ENCODE measurements around the gene NKAIN2. TPM values are rescaled to one million over a fixed set of nuclear protein-coding genes. Genes with fewer than 3 reads are reported as not detected.

NKAIN2 gene
- total and polyA plus RNA-seq, 9 of the 15 experiments (the other 6 are each of a cell fraction or from before 2014, with no cell fraction given) = not detected

DNA sequence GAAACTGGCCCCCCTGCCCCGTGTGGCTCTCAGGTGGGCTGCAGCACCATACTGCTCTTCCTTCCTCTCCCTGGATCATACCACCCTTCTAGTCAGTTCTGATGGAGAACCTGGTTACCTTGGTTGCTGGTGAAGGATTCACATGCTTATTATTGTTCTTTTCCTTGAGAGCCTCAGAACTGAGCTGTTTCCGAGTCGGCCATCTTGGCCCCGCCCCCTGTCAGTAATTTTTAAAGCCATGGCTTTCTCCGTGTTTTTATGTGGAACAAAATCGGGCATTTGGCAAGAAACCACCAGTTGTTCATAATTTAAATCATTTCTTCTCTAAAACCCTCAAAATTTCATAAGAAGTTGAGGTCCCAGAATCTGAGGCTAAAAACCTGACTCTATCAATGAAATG is 493.8 kb downstream of the NKAIN2 start:
- TF ChIP-seq, protein P1, sequence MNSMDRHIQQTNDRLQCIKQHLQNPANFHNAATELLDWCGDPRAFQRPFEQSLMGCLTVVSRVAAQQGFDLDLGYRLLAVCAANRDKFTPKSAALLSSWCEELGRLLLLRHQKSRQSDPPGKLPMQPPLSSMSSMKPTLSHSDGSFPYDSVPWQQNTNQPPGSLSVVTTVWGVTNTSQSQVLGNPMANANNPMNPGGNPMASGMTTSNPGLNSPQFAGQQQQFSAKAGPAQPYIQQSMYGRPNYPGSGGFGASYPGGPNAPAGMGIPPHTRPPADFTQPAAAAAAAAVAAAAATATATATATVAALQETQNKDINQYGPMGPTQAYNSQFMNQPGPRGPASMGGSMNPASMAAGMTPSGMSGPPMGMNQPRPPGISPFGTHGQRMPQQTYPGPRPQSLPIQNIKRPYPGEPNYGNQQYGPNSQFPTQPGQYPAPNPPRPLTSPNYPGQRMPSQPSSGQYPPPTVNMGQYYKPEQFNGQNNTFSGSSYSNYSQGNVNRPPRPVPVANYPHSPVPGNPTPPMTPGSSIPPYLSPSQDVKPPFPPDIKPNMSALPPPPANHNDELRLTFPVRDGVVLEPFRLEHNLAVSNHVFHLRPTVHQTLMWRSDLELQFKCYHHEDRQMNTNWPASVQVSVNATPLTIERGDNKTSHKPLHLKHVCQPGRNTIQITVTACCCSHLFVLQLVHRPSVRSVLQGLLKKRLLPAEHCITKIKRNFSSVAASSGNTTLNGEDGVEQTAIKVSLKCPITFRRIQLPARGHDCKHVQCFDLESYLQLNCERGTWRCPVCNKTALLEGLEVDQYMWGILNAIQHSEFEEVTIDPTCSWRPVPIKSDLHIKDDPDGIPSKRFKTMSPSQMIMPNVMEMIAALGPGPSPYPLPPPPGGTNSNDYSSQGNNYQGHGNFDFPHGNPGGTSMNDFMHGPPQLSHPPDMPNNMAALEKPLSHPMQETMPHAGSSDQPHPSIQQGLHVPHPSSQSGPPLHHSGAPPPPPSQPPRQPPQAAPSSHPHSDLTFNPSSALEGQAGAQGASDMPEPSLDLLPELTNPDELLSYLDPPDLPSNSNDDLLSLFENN (IDR thresholded peaks at IDR 0.05; ENCODE audit: low read depth in 2 of 2, low read length in 2 of 2) = no peak
- no peak for TF ChIP-seq ZNF551 (CRISPR knock-in tag; IDR thresholded peaks at IDR 0.05)
- no peak for TF ChIP-seq HNRNPUL1 (IDR thresholded peaks at IDR 0.05; ENCODE audit: low read length)
- no peak for TF ChIP-seq POLR2AphosphoS2 (IDR thresholded peaks at IDR 0.05; ENCODE audit: low read length)
- TF ChIP-seq, protein P2, sequence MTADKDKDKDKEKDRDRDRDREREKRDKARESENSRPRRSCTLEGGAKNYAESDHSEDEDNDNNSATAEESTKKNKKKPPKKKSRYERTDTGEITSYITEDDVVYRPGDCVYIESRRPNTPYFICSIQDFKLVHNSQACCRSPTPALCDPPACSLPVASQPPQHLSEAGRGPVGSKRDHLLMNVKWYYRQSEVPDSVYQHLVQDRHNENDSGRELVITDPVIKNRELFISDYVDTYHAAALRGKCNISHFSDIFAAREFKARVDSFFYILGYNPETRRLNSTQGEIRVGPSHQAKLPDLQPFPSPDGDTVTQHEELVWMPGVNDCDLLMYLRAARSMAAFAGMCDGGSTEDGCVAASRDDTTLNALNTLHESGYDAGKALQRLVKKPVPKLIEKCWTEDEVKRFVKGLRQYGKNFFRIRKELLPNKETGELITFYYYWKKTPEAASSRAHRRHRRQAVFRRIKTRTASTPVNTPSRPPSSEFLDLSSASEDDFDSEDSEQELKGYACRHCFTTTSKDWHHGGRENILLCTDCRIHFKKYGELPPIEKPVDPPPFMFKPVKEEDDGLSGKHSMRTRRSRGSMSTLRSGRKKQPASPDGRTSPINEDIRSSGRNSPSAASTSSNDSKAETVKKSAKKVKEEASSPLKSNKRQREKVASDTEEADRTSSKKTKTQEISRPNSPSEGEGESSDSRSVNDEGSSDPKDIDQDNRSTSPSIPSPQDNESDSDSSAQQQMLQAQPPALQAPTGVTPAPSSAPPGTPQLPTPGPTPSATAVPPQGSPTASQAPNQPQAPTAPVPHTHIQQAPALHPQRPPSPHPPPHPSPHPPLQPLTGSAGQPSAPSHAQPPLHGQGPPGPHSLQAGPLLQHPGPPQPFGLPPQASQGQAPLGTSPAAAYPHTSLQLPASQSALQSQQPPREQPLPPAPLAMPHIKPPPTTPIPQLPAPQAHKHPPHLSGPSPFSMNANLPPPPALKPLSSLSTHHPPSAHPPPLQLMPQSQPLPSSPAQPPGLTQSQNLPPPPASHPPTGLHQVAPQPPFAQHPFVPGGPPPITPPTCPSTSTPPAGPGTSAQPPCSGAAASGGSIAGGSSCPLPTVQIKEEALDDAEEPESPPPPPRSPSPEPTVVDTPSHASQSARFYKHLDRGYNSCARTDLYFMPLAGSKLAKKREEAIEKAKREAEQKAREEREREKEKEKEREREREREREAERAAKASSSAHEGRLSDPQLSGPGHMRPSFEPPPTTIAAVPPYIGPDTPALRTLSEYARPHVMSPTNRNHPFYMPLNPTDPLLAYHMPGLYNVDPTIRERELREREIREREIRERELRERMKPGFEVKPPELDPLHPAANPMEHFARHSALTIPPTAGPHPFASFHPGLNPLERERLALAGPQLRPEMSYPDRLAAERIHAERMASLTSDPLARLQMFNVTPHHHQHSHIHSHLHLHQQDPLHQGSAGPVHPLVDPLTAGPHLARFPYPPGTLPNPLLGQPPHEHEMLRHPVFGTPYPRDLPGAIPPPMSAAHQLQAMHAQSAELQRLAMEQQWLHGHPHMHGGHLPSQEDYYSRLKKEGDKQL (CRISPR knock-in tag; IDR thresholded peaks at IDR 0.05; ENCODE audit: borderline replicate concordance) = no peak
- no peak for TF ChIP-seq KDM5B (IDR thresholded peaks at IDR 0.05; ENCODE audit: insufficient replicate concordance, low read depth, low read length)
- TF ChIP-seq, protein P3, sequence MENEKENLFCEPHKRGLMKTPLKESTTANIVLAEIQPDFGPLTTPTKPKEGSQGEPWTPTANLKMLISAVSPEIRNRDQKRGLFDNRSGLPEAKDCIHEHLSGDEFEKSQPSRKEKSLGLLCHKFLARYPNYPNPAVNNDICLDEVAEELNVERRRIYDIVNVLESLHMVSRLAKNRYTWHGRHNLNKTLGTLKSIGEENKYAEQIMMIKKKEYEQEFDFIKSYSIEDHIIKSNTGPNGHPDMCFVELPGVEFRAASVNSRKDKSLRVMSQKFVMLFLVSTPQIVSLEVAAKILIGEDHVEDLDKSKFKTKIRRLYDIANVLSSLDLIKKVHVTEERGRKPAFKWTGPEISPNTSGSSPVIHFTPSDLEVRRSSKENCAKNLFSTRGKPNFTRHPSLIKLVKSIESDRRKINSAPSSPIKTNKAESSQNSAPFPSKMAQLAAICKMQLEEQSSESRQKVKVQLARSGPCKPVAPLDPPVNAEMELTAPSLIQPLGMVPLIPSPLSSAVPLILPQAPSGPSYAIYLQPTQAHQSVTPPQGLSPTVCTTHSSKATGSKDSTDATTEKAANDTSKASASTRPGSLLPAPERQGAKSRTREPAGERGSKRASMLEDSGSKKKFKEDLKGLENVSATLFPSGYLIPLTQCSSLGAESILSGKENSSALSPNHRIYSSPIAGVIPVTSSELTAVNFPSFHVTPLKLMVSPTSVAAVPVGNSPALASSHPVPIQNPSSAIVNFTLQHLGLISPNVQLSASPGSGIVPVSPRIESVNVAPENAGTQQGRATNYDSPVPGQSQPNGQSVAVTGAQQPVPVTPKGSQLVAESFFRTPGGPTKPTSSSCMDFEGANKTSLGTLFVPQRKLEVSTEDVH (IDR thresholded peaks at IDR 0.05; ENCODE audit: low read depth, partially characterized antibody) = no peak
- TF ChIP-seq ATF1 (CRISPR knock-in tag; IDR thresholded peaks at IDR 0.05) = no peak
- TF ChIP-seq ATF1 (tag; IDR thresholded peaks at IDR 0.05) = no peak
- no peak for TF ChIP-seq MXI1 (IDR thresholded peaks at IDR 0.05; ENCODE audit: low read depth, low read length)
- no peak for TF ChIP-seq CEBPB (tag; IDR thresholded peaks at IDR 0.05)
- Histone ChIP-seq H3K9me1 (ENCODE audit: control insufficient read depth, insufficient read depth, low read length) (no peaks in the 10 kb centered on the region), H3K4me3 (no peak overlapping the region), H3K4me1 (replicated peaks in 1 of 2; ENCODE audit: control insufficient read depth in 2 of 2, insufficient read depth in 2 of 2, low read length in 2 of 2) (no peaks in the 10 kb centered on the region), H3K79me2 (ENCODE audit: control insufficient read depth, insufficient read depth, low read length) (no peaks in the 10 kb centered on the region), H3K27ac (ENCODE audit: extremely low read depth, low read depth, low read length) (no peak overlapping the region), H3K36me3 (ENCODE audit: control insufficient read depth, insufficient read depth, low read length) (no peaks in the 10 kb centered on the region), H4K20me1 (replicated peaks; ENCODE audit: control insufficient read depth, insufficient read depth, low read length) (no peaks in the 10 kb centered on the region), H2AFZ (ENCODE audit: low read depth, low read length) (no peak overlapping the region), H3K4me2 (ENCODE audit: insufficient read depth, low read length) (no peak overlapping the region), H3K27me3 (ENCODE audit: control insufficient read depth in 2 of 2, insufficient read depth in 2 of 2, low read length in 2 of 2) (no peaks in the 10 kb centered on the region), H3K9me3 (replicated peaks; ENCODE audit: control insufficient read depth, insufficient read depth, low read depth, low read length) (no peaks in the 10 kb centered on the region; the same call in 1 of the 2 replicates), H3K9ac (ENCODE audit: insufficient read depth in 1 of 2, low read depth in 2 of 2, low read length in 2 of 2) (no peak overlapping the region)
- CTCF ChIA-PET (ENCODE audit: low intra/inter-chr PET ratio) = no interaction called here
- intact Hi-C loops (cut with micrococcal nuclease) = no loop called here
- no peak for FAIRE-seq
- in situ Hi-C loops (cut with MboI) = no loop called here
- POLR2A ChIA-PET = no interaction called here
- no peak for DNase-seq (ENCODE audit: extremely low read depth in 1 of 4, low spot score in 3 of 4)
- ATAC-seq = no peak
- WGBS (ENCODE audit: insufficient coverage, low coverage, missing lambda C conversion rate) = 1% methylated on average over 6 of the region's 6 CpGs
- BruUV-seq (replicated peaks) = no TSS peak
